ENCODE data around the gene TOLLIP.

DNA sequence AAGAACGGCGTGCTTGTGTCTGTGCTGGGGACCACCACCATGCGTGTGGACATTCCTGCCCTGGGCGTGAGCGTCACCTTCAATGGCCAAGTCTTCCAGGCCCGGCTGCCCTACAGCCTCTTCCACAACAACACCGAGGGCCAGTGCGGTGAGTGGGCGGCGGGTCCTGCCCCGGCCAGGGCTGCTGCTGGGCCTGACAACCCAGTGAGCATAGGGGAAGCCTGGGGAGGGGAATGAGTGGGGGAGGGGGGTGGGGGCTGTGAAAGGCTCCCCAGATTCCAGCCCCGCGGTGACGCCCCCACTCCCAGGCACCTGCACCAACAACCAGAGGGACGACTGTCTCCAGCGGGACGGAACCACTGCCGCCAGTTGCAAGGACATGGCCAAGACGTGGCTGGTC is 54.7 kb downstream of the TOLLIP start:
- no peak for TF ChIP-seq ARNTL (CRISPR knock-in tag; IDR thresholded peaks at IDR 0.05; ENCODE audit: borderline replicate concordance, low read depth)
- TF ChIP-seq ZNF8 (CRISPR knock-in tag; IDR thresholded peaks at IDR 0.05) = no peak
- TF ChIP-seq ZFP30 (CRISPR knock-in tag; IDR thresholded peaks at IDR 0.05) = no peak
- no peak for TF ChIP-seq ESRRG (CRISPR knock-in tag; IDR thresholded peaks at IDR 0.05)
